ENCODE data around the gene PES1. TPM values are rescaled to one million over a fixed set of nuclear protein-coding genes. Genes with fewer than 3 reads are reported as not detected.

Gene PES1
- polyA plus RNA-seq, 3 donors, result 32.2 to 36.6 (median 35.6) TPM

- no peak overlapping the region for H3K27ac Mint-ChIP-seq
- H4K20me1 ChIP-seq (ENCODE audit: insufficient read depth, low read length), result no peaks in the 10 kb centered on the region
- H3K4me3 ChIP-seq (replicated peaks in 1 of 3; ENCODE audit: low read depth in 2 of 3, low read length in 3 of 3), result no peak overlapping the region
- H3K9me3 Mint-ChIP-seq, result peaks cover 0 to 2% (median 0%) of the 10 kb centered on the region in 7 donors
- no peak overlapping the region for H3K4me3 Mint-ChIP-seq
- no peak for TF ChIP-seq CTCF (IDR thresholded peaks at IDR 0.05)
- no peak for DNase-seq
- H3K27ac ChIP-seq (ENCODE audit: low read depth in 1 of 2, low read length in 2 of 2), result no peak overlapping the region
- H3K4me2 ChIP-seq (replicated peaks; ENCODE audit: extremely low read depth, low read length, poor library complexity, severe bottlenecking), result no peak overlapping the region
- no peaks in the 10 kb centered on the region for H3K36me3 ChIP-seq (replicated peaks in 1 of 2; ENCODE audit: control insufficient read depth in 1 of 2, insufficient read depth in 2 of 2, low read length in 2 of 2)
- no peaks in the 10 kb centered on the region for H3K27me3 ChIP-seq (ENCODE audit: control insufficient read depth in 2 of 2, insufficient read depth in 2 of 2, low read length in 2 of 2)
- intact Hi-C loops (cut with micrococcal nuclease), result no loop called here
- H3K36me3 Mint-ChIP-seq, result peaks cover 12 to 26% of the 10 kb centered on the region in 2 donors
- 100% methylated on average over 1 of the region's 6 CpGs for WGBS (ENCODE audit: insufficient coverage)
- H3K79me2 ChIP-seq (ENCODE audit: insufficient read depth, low read length), result no peaks in the 10 kb centered on the region
- no peaks in the 10 kb centered on the region for H3K9me3 ChIP-seq (replicated peaks in 1 of 2; ENCODE audit: control insufficient read depth in 1 of 2, insufficient read depth in 1 of 2, low read length in 2 of 2)
- H2AFZ ChIP-seq (ENCODE audit: insufficient read depth, low read depth, low read length, poor library complexity, severe bottlenecking), result no peak overlapping the region
- no peak overlapping the region for H3K9ac ChIP-seq (ENCODE audit: insufficient read depth, low read length, poor library complexity, severe bottlenecking)
- peaks cover 1 to 6% (median 2%) of the 10 kb centered on the region in 3 donors for H3K27me3 Mint-ChIP-seq (ENCODE audit: low read depth in 3 of 3)
- H3K4me1 Mint-ChIP-seq, result peaks cover 13% of the 10 kb centered on the region
- H3K4me1 ChIP-seq (ENCODE audit: control insufficient read depth in 1 of 2, insufficient read depth in 2 of 2, low read length in 2 of 2), result peaks cover 11 to 21% of the 10 kb centered on the region in 2 donors
Measured at GRCh38 chr22:30617819-30618218, 26.1 kb upstream of the PES1 start.

GRCh38 chr22:30615543-30615954 lies 23.8 kb upstream of the PES1 start:
- peak overlapping the region in 1 of 2 donors; percentile 69 for H3K4me3 Mint-ChIP-seq

More at GRCh38 chr22:30615543-30615954, 23.8 kb upstream of the PES1 start:
- H3K36me3 ChIP-seq (replicated peaks in 1 of 2; ENCODE audit: control insufficient read depth in 1 of 2, insufficient read depth in 2 of 2, low read length in 2 of 2), result no peaks in the 10 kb centered on the region
- H3K4me1 Mint-ChIP-seq, result peaks cover 22% of the 10 kb centered on the region
- H3K27ac Mint-ChIP-seq, result peak overlapping the region; percentile 73 to 93 (median 88)
- no peaks in the 10 kb centered on the region for H3K9me3 Mint-ChIP-seq
- H3K4me2 ChIP-seq (replicated peaks; ENCODE audit: extremely low read depth, low read length, poor library complexity, severe bottlenecking), result peak overlapping the region; percentile 34
- TF ChIP-seq CTCF (IDR thresholded peaks at IDR 0.05), result no peak
- intact Hi-C loops (cut with micrococcal nuclease), result no loop called here
- H3K9me3 ChIP-seq (replicated peaks in 1 of 2; ENCODE audit: control insufficient read depth in 1 of 2, insufficient read depth in 1 of 2, low read length in 2 of 2), result no peaks in the 10 kb centered on the region
- peak; percentile 69 to 83 (median 69) for DNase-seq
- H2AFZ ChIP-seq (ENCODE audit: insufficient read depth, low read depth, low read length, poor library complexity, severe bottlenecking), result no peak overlapping the region
- H3K4me3 ChIP-seq (replicated peaks in 1 of 3; ENCODE audit: low read depth in 2 of 3, low read length in 3 of 3), result peak overlapping the region in 1 of 3 experiments; percentile 7
- no peaks in the 10 kb centered on the region for H4K20me1 ChIP-seq (ENCODE audit: insufficient read depth, low read length)
- H3K36me3 Mint-ChIP-seq, result peaks cover 20 to 23% of the 10 kb centered on the region in 2 donors
- WGBS (ENCODE audit: insufficient coverage), result 23% methylated on average over 4 of the region's 7 CpGs
- no peaks in the 10 kb centered on the region for H3K79me2 ChIP-seq (ENCODE audit: insufficient read depth, low read length)
- peaks cover 19 to 31% of the 10 kb centered on the region in 2 donors for H3K4me1 ChIP-seq (ENCODE audit: control insufficient read depth in 1 of 2, insufficient read depth in 2 of 2, low read length in 2 of 2)
- H3K27me3 Mint-ChIP-seq (ENCODE audit: low read depth in 3 of 3), result peaks cover 1 to 6% (median 2%) of the 10 kb centered on the region in 3 donors
- peak overlapping the region; percentile 34 to 79 for H3K27ac ChIP-seq (ENCODE audit: low read depth in 1 of 2, low read length in 2 of 2)
- no peaks in the 10 kb centered on the region for H3K27me3 ChIP-seq (ENCODE audit: control insufficient read depth in 2 of 2, insufficient read depth in 2 of 2, low read length in 2 of 2)
- no peak overlapping the region for H3K9ac ChIP-seq (ENCODE audit: insufficient read depth, low read length, poor library complexity, severe bottlenecking)
